IgD-negative memory B cell (primary cell): ENCODE data around the gene CDYL2. TPM values are rescaled to one million over a fixed set of nuclear protein-coding genes. Genes with fewer than 3 reads are reported as not detected.

Experiments
- H3K27ac Mint-ChIP-seq, 3 donors: one replicate each; pipeline ENCODE4 v1.8.0; 2020 to 2022; ENCODE audit warnings: mild to moderate bottlenecking in 3 of 3, mixed read lengths in 3 of 3, moderate library complexity in 1 of 3
- H3K27me3 Mint-ChIP-seq: one replicate; pipeline ENCODE4 v1.8.0; 2021; ENCODE audit warnings: mixed read lengths
- H3K36me3 Mint-ChIP-seq: one replicate; pipeline ENCODE4 v1.8.0; 2020; ENCODE audit warnings: mild to moderate bottlenecking, mixed read lengths
- H3K4me1 Mint-ChIP-seq, 3 donors: one replicate each; pipeline ENCODE4 v1.8.0; 2020 to 2022; ENCODE audit warnings: mixed read lengths in 3 of 3, mild to moderate bottlenecking in 1 of 3
- H3K4me3 Mint-ChIP-seq, 4 donors: one replicate each; pipeline ENCODE4 v1.8.0; 2020 to 2022; ENCODE audit warnings: mild to moderate bottlenecking in 4 of 4, mixed read lengths in 4 of 4, moderate library complexity in 3 of 4
- H3K9me3 Mint-ChIP-seq, 3 donors: one replicate each; pipeline ENCODE4 v1.8.0; 2020 to 2021; ENCODE audit warnings: mixed read lengths in 3 of 3, mild to moderate bottlenecking in 1 of 3
- polyA plus RNA-seq: library from polyadenylated mRNA; unstranded; fragments of 300-500 nt; fragmentation: Illumina TruSeq; gene quantifications from one replicate; pipeline ENCODE4 v1.2.3, GENCODE V29; 2021

The CDYL2 gene
- 0.69 TPM for polyA plus RNA-seq

- H3K4me3 Mint-ChIP-seq: peak within 1 kb of the TSS; percentile 90 to 97 (median 96)
- H3K36me3 Mint-ChIP-seq: no peaks in the 10 kb centered on the region
- no peaks in the 10 kb centered on the region for H3K9me3 Mint-ChIP-seq
- no peak within 1 kb of the TSS for H3K27ac Mint-ChIP-seq
- peaks cover 1% of the 10 kb centered on the region for H3K27me3 Mint-ChIP-seq
- peaks cover 0 to 10% (median 4%) of the 10 kb centered on the region in 3 donors for H3K4me1 Mint-ChIP-seq
These were observed at the start of gene CDYL2 for GRCh38 chr16:80804526-80805383. CDYL2 (minus strand) TSS chr16:80804598; CDS start chr16:80804173, 425 bp downstream.

- Mint-ChIP-seq H3K9me3 (no peaks in the 10 kb centered on the region), H3K36me3 (no peaks in the 10 kb centered on the region), H3K27ac (no peak overlapping the region), H3K4me1 (no peaks in the 10 kb centered on the region), H3K4me3 (no peak overlapping the region), H3K27me3 (peaks cover 5% of the 10 kb centered on the region)
These were observed 48.0 kb upstream of the CDYL2 start for GRCh38 chr16:80852261-80852872.

GRCh38 chr16:80851831-80852230, 47.4 kb upstream of the CDYL2 start:
- H3K9me3 Mint-ChIP-seq: no peaks in the 10 kb centered on the region
- H3K27me3 Mint-ChIP-seq: peaks cover 5% of the 10 kb centered on the region
- no peak overlapping the region for H3K27ac Mint-ChIP-seq
- no peaks in the 10 kb centered on the region for H3K36me3 Mint-ChIP-seq
- H3K4me3 Mint-ChIP-seq: no peak overlapping the region
- H3K4me1 Mint-ChIP-seq: peaks cover 0 to 3% (median 0%) of the 10 kb centered on the region in 3 donors

GRCh38 chr16:80850757-80851156, 46.4 kb upstream of the CDYL2 start:
- H3K4me3 Mint-ChIP-seq: no peak overlapping the region
- H3K27ac Mint-ChIP-seq: no peak overlapping the region
- no peaks in the 10 kb centered on the region for H3K36me3 Mint-ChIP-seq
- H3K9me3 Mint-ChIP-seq: no peaks in the 10 kb centered on the region
- H3K4me1 Mint-ChIP-seq: peaks cover 0 to 3% (median 0%) of the 10 kb centered on the region in 3 donors
- peaks cover 5% of the 10 kb centered on the region for H3K27me3 Mint-ChIP-seq

- no peak overlapping the region for H3K27ac Mint-ChIP-seq
- peaks cover 0 to 8% (median 3%) of the 10 kb centered on the region in 3 donors for H3K9me3 Mint-ChIP-seq
These were observed 44.5 kb upstream of the CDYL2 start for GRCh38 chr16:80848862-80849261.

GRCh38 chr16:80846680-80847079, 42.3 kb upstream of the CDYL2 start:
- Mint-ChIP-seq H3K9me3 (peaks cover 0 to 13% (median 7%) of the 10 kb centered on the region in 3 donors), H3K4me1 (peaks cover 0 to 3% (median 0%) of the 10 kb centered on the region in 3 donors), H3K27ac (peak overlapping the region in 1 of 3 donors; percentile 14), H3K27me3 (no peaks in the 10 kb centered on the region), H3K4me3 (no peak overlapping the region), H3K36me3 (no peaks in the 10 kb centered on the region)

More at GRCh38 chr16:80848862-80849261, 44.5 kb upstream of the CDYL2 start:
- Mint-ChIP-seq H3K4me3 (no peak overlapping the region), H3K36me3 (no peaks in the 10 kb centered on the region), H3K4me1 (peaks cover 0 to 3% (median 0%) of the 10 kb centered on the region in 3 donors), H3K27me3 (peaks cover 3% of the 10 kb centered on the region)

GRCh38 chr16:80846275-80846674, 41.9 kb upstream of the CDYL2 start:
- Mint-ChIP-seq H3K36me3 (no peaks in the 10 kb centered on the region), H3K27me3 (peaks cover 2% of the 10 kb centered on the region), H3K4me1 (peaks cover 0 to 3% (median 0%) of the 10 kb centered on the region in 3 donors), H3K9me3 (peaks cover 0 to 17% (median 7%) of the 10 kb centered on the region in 3 donors), H3K27ac (no peak overlapping the region), H3K4me3 (no peak overlapping the region)

- Mint-ChIP-seq H3K4me1 (peaks cover 0 to 3% (median 0%) of the 10 kb centered on the region in 3 donors), H3K9me3 (peaks cover 4 to 23% (median 11%) of the 10 kb centered on the region in 3 donors), H3K36me3 (no peaks in the 10 kb centered on the region), H3K4me3 (no peak overlapping the region), H3K27ac (no peak overlapping the region), H3K27me3 (peaks cover 4% of the 10 kb centered on the region)
These were observed 40.0 kb upstream of the CDYL2 start for GRCh38 chr16:80844395-80844794.

- no peak overlapping the region for H3K4me3 Mint-ChIP-seq
- peaks cover 5% of the 10 kb centered on the region for H3K27me3 Mint-ChIP-seq
These were observed 36.8 kb upstream of the CDYL2 start for GRCh38 chr16:80841231-80841630.

GRCh38 chr16:80837533-80838147, 33.2 kb upstream of the CDYL2 start:
- no peaks in the 10 kb centered on the region for H3K36me3 Mint-ChIP-seq
- peaks cover 4 to 10% (median 5%) of the 10 kb centered on the region in 3 donors for H3K9me3 Mint-ChIP-seq
- peaks cover 11% of the 10 kb centered on the region for H3K27me3 Mint-ChIP-seq
- no peak overlapping the region for H3K27ac Mint-ChIP-seq
- no peaks in the 10 kb centered on the region for H3K4me1 Mint-ChIP-seq
- H3K4me3 Mint-ChIP-seq: no peak overlapping the region

More at GRCh38 chr16:80841231-80841630, 36.8 kb upstream of the CDYL2 start:
- Mint-ChIP-seq H3K36me3 (no peaks in the 10 kb centered on the region), H3K27ac (no peak overlapping the region), H3K4me1 (no peaks in the 10 kb centered on the region), H3K9me3 (peaks cover 4 to 23% (median 11%) of the 10 kb centered on the region in 3 donors)

GRCh38 chr16:80836846-80837245, 32.4 kb upstream of the CDYL2 start:
- no peak overlapping the region for H3K4me3 Mint-ChIP-seq
- no peaks in the 10 kb centered on the region for H3K4me1 Mint-ChIP-seq
- no peaks in the 10 kb centered on the region for H3K36me3 Mint-ChIP-seq
- peaks cover 4 to 10% (median 5%) of the 10 kb centered on the region in 3 donors for H3K9me3 Mint-ChIP-seq
- H3K27me3 Mint-ChIP-seq: peaks cover 11% of the 10 kb centered on the region
- H3K27ac Mint-ChIP-seq: no peak overlapping the region

GRCh38 chr16:80836202-80836601, 31.8 kb upstream of the CDYL2 start:
- Mint-ChIP-seq H3K4me1 (no peaks in the 10 kb centered on the region), H3K9me3 (peaks cover 4 to 5% (median 5%) of the 10 kb centered on the region in 3 donors), H3K27me3 (peaks cover 9% of the 10 kb centered on the region), H3K27ac (no peak overlapping the region), H3K4me3 (no peak overlapping the region), H3K36me3 (no peaks in the 10 kb centered on the region)

- Mint-ChIP-seq H3K9me3 (peaks cover 0 to 1% (median 0%) of the 10 kb centered on the region in 3 donors), H3K4me3 (no peak overlapping the region), H3K4me1 (no peaks in the 10 kb centered on the region), H3K36me3 (no peaks in the 10 kb centered on the region), H3K27me3 (peaks cover 7% of the 10 kb centered on the region), H3K27ac (no peak overlapping the region)
These were observed 26.6 kb upstream of the CDYL2 start for GRCh38 chr16:80831039-80831438.

GRCh38 chr16:80828495-80828894, 24.1 kb upstream of the CDYL2 start:
- no peaks in the 10 kb centered on the region for H3K36me3 Mint-ChIP-seq
- peaks cover 1% of the 10 kb centered on the region for H3K27me3 Mint-ChIP-seq
- H3K27ac Mint-ChIP-seq: no peak overlapping the region

GRCh38 chr16:80827007-80827406, 22.6 kb upstream of the CDYL2 start:
- Mint-ChIP-seq H3K27ac (no peak overlapping the region), H3K27me3 (peaks cover 1% of the 10 kb centered on the region), H3K9me3 (no peaks in the 10 kb centered on the region), H3K4me3 (no peak overlapping the region), H3K4me1 (no peaks in the 10 kb centered on the region), H3K36me3 (no peaks in the 10 kb centered on the region)

More at GRCh38 chr16:80828495-80828894, 24.1 kb upstream of the CDYL2 start:
- Mint-ChIP-seq H3K4me1 (no peaks in the 10 kb centered on the region), H3K4me3 (no peak overlapping the region), H3K9me3 (no peaks in the 10 kb centered on the region)
